HepG2 (cell line): Measurements from ENCODE around the gene TNFRSF9. TPM values are rescaled to one million over a fixed set of nuclear protein-coding genes. Genes with fewer than 3 reads are reported as not detected.

Source experiments
- ATF2 ChIP-seq: sonication (generic); formaldehyde crosslinking; IDR thresholded peaks from 2 replicates; pipeline ENCODE4 v1.4.0; 2020; ENCODE audit warnings: missing genetic modification reagents
- CREBL2 ChIP-seq: sonication (generic); formaldehyde crosslinking; IDR thresholded peaks from 2 replicates; pipeline ENCODE4 v1.8.1; 2023; ENCODE audit warnings: missing genetic modification reagents, mild to moderate bottlenecking, borderline replicate concordance
- GATA4 ChIP-seq: sonication (generic); IDR thresholded peaks from 2 replicates; pipeline ENCODE4 v1.6.1; 2016; ENCODE audit warnings: antibody characterized with exemption, low read depth, borderline replicate concordance
- HNRNPK ChIP-seq: fragments of 200-400 bp; formaldehyde crosslinking; IDR thresholded peaks from 2 replicates; pipeline ENCODE4 v1.6.1; 2018; ENCODE audit warnings: low read length, low read depth, moderate library complexity, mild to moderate bottlenecking; ENCODE audit not compliant: poor library complexity, severe bottlenecking
- RFX5 ChIP-seq: IDR thresholded peaks from 2 replicates; pipeline ENCODE4 v1.6.1; 2011; ENCODE audit warnings: low read depth, low read length, improper control_type of control experiment
- SALL2 ChIP-seq: sonication (generic); formaldehyde crosslinking; IDR thresholded peaks from 2 replicates; pipeline ENCODE4 v1.8.1; 2023; ENCODE audit warnings: mild to moderate bottlenecking, missing genetic modification reagents, inconsistent platforms
- SIX1 ChIP-seq: sonication (generic); formaldehyde crosslinking; IDR thresholded peaks from 2 replicates; pipeline ENCODE4 v1.4.0; 2020; ENCODE audit warnings: missing genetic modification reagents, borderline replicate concordance
- ZBTB46 ChIP-seq: sonication (generic); formaldehyde crosslinking; IDR thresholded peaks from 2 replicates; pipeline ENCODE4 v1.4.0; 2020; ENCODE audit warnings: mild to moderate bottlenecking, missing genetic modification reagents, borderline replicate concordance
- ZGPAT ChIP-seq: IDR thresholded peaks from 2 replicates; pipeline ENCODE4 v1.6.1; 2016; ENCODE audit warnings: mild to moderate bottlenecking
- ZNF512 ChIP-seq: sonication (generic); formaldehyde crosslinking; IDR thresholded peaks from 2 replicates; pipeline ENCODE4 v1.4.0; 2020; ENCODE audit warnings: mild to moderate bottlenecking, missing genetic modification reagents
- ZNF512B ChIP-seq: sonication (generic); formaldehyde crosslinking; IDR thresholded peaks from 2 replicates; pipeline ENCODE4 v1.5.1; 2020; ENCODE audit warnings: missing genetic modification reagents, mild to moderate bottlenecking, borderline replicate concordance
- ZNF546 ChIP-seq: sonication (generic); formaldehyde crosslinking; conservative IDR thresholded peaks from 2 replicates; pipeline ENCODE4 v1.8.1; 2023; ENCODE audit warnings: mild to moderate bottlenecking, missing genetic modification reagents
- ZNF800 ChIP-seq: sonication (generic); formaldehyde crosslinking; IDR thresholded peaks from 2 replicates; pipeline ENCODE4 v1.4.0; 2020; ENCODE audit warnings: missing genetic modification reagents
- polyA plus RNA-seq, 8 experiments: library from polyadenylated mRNA; depleted of rRNA in 3 of 8; stranded (reverse) in 7 of 8; unstranded in 1 of 8; fragments of >200 nt; fragmentation: Illumina TruSeq in 4 of 8; extraction: Trizol in 4 of 8; gene quantifications; 2 replicates each; pipeline versions ENCODE4 v1.2.1 to v1.2.3, GENCODE V29; 2011 to 2016; ENCODE audit warnings: low read depth in 4 of 8, missing spikeins in 1 of 8, mixed read lengths in 1 of 8; ENCODE audit not compliant: insufficient read depth in 1 of 8
- total RNA-seq, 5 experiments: library from RNA; depleted of rRNA; stranded (reverse); fragments of >200 nt; fragmentation: Illumina TruSeq; extraction: Trizol; gene quantifications; 2 replicates each; pipeline ENCODE4 v1.2.3, GENCODE V29; 2016; ENCODE audit warnings: low read depth in 1 of 5

The TNFRSF9 gene
- total and polyA plus RNA-seq, 2 of the 13 experiments (the other 11 are each of a cell fraction or from before 2014, with no cell fraction given) = 0.07 TPM; not detected in 1

- TF ChIP-seq ATF2 (CRISPR knock-in tag) (peak; percentile 66), GATA4 (peak; percentile 75), ZGPAT (CRISPR knock-in tag) (peak; percentile 93), SIX1 (CRISPR knock-in tag) (no peak), HNRNPK (peak; percentile 61), ZNF512B (CRISPR knock-in tag) (no peak), ZNF800 (CRISPR knock-in tag) (peak; percentile 80), RFX5 (no peak), ZNF546 (CRISPR knock-in tag) (no peak; the same call in 1 of the 2 replicates), CREBL2 (CRISPR knock-in tag) (peak; percentile 86; the same call in 1 of the 2 replicates), ZBTB46 (CRISPR knock-in tag) (peak; percentile 65; the same call in 1 of the 2 replicates), SALL2 (CRISPR knock-in tag) (peak; percentile 74; the same call in 1 of the 2 replicates), ZNF512 (CRISPR knock-in tag) (no peak)
Observed at GRCh38 chr1:7961216-7962013, 20.8 kb upstream of the TNFRSF9 start, which contains the start of gene PARK7 (continued).
